Measurements from ENCODE around the gene MZT1.

The MZT1 gene

GRCh38 chr13:72716776-72717175, 10.7 kb downstream of the MZT1 start:
- in situ Hi-C loops (cut with HindIII; ENCODE audit: low sequenced_read_pairs): no loop called here
- no peak overlapping the region for H3K4me3 ChIP-seq (ENCODE audit: low read depth, low read length)
- DNase-seq (ENCODE audit: low read depth, low spot score): no peak
- no peak for TF ChIP-seq CTCF (IDR thresholded peaks at IDR 0.05; ENCODE audit: low read depth, low read length)

GRCh38 chr13:72700509-72700908, 26.9 kb downstream of the MZT1 start:
- DNase-seq (ENCODE audit: low read depth, low spot score): no peak
- in situ Hi-C loops (cut with HindIII; ENCODE audit: low sequenced_read_pairs): no loop called here
- no peak overlapping the region for H3K4me3 ChIP-seq (ENCODE audit: low read depth, low read length)
- no peak for TF ChIP-seq CTCF (IDR thresholded peaks at IDR 0.05; ENCODE audit: low read depth, low read length)

GRCh38 chr13:72698164-72698563, 29.3 kb downstream of the MZT1 start:
- DNase-seq (ENCODE audit: low read depth, low spot score): no peak
- no peak overlapping the region for H3K4me3 ChIP-seq (ENCODE audit: low read depth, low read length)
- in situ Hi-C loops (cut with HindIII; ENCODE audit: low sequenced_read_pairs): no loop called here
- TF ChIP-seq CTCF (IDR thresholded peaks at IDR 0.05; ENCODE audit: low read depth, low read length): no peak

DNA sequence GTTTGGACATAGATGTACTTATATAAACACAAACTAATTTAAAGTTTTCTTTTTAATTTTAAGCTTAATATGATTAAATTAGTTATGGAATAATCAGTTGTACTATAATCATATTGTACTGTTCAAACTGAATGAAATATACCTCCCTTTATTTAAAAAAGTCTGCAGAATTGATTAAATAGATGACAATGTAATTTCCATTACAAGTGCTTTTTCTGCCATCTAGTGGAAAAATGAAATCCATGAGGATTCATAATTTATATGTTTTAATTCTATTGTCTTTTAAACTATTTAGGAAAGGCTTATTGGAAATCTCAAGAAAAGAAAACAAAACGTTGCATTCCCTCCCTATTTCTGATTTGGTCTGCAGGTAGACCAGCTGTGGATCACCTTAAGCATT, 30.9 kb downstream of the MZT1 start:
- TF ChIP-seq CTCF (IDR thresholded peaks at IDR 0.05; ENCODE audit: low read depth, low read length): peak; percentile 17
- peak; percentile 43 for DNase-seq (ENCODE audit: low read depth, low spot score)
- in situ Hi-C loops (cut with HindIII; ENCODE audit: low sequenced_read_pairs): no loop called here
- no peak overlapping the region for H3K4me3 ChIP-seq (ENCODE audit: low read depth, low read length)

- no peak for TF ChIP-seq CTCF (IDR thresholded peaks at IDR 0.05; ENCODE audit: low read depth, low read length)
- H3K4me3 ChIP-seq (ENCODE audit: low read depth, low read length): no peak overlapping the region
- no peak for DNase-seq (ENCODE audit: low read depth, low spot score)
- in situ Hi-C loops (cut with HindIII; ENCODE audit: low sequenced_read_pairs): no loop called here
Observed at GRCh38 chr13:72694314-72694713, 33.1 kb downstream of the MZT1 start.

- no peak for DNase-seq (ENCODE audit: low read depth, low spot score)
- in situ Hi-C loops (cut with HindIII; ENCODE audit: low sequenced_read_pairs): no loop called here
- no peak for TF ChIP-seq CTCF (IDR thresholded peaks at IDR 0.05; ENCODE audit: low read depth, low read length)
- H3K4me3 ChIP-seq (ENCODE audit: low read depth, low read length): no peak overlapping the region
Observed at GRCh38 chr13:72693832-72694231, 33.6 kb downstream of the MZT1 start.

Measured in astrocyte of the spinal cord (primary cell).